GM18870 (cell line): ENCODE results near the gene SNX10.

Source experiments
- ATAC-seq: cut with Tn5 transposase; IDR thresholded peaks from one replicate; pipeline ENCODE4 v1.9.1; 2021; ENCODE audit warnings: moderate library complexity; ENCODE audit not compliant: unreplicated experiment

Gene SNX10

DNA sequence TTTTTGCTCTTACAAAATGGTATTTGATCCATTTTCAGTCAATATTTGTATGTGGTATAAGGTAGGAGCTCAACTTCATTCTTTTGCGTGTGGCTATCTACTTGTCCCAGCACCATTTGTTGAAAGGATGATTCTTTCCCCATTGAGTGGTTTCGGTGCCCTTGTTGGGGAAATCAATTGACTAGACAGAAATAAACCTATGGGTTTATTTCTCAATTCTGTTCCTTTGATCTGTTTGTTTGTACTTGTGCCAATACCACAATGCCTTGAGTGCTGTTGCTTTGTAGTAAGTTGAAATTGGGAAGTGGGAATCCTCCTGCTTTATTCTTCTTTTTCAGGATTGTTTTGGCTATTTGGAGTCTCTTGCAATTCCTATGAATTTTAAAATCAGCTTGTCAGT lies 41.0 kb downstream of the SNX10 start:
- no peak for ATAC-seq

- no peak for ATAC-seq
These were observed 42.7 kb downstream of the SNX10 start for GRCh38 chr7:26334166-26334859.

DNA sequence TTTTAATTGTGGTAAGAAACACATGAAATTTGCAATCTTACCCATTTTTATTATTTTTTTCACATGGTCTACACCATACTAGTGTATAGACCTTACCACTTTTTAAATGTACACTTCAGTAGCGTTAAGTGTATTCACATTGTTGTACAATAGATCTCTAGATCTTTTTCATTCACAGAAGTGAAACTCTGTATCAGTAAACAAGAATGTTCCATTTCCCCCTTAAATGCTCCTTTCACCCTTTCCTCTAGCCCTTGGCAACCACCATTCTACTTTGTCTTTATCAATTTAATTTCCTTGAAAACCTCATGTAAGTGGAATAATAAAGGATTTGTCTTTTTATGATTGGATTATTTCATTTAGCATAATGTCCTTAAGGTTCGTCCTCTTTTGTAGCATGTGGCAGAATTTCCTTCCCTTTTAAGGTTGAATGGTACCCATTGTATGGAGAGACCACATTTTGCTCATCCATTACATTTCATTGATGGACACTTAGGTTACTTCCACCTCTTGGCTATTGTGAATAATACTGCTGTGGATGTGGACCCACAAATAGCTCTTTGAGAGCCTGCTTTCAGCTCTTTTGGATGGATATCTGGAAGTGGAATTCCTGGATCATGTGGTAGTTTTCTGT lies 45.7 kb downstream of the SNX10 start:
- no peak for ATAC-seq

DNA sequence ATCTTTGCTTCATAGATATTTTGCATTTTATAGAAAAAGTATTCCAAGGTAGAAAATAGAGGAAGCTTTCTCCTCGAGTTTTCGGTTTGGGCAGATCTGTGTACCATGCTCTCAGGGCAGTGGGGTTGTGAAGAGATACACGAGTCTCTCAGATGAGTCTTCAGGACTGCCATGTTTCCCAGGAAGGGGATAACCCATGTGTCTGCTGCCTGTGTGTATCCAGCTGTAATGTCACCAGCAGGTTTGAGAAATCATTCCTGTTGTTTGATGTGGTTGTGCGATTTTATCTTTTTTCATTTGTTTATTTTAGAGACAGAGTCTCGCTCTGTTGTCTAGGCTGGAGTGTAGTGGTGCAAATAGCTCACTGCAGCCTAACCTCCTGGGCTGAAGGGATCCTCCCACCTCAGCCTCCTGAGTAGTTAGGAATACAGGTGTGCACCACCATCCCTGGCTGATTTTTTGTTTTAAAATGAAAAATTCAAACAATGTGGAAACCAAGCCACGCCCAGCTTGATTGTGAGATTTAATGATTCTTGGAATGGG lies 48.9 kb downstream of the SNX10 start:
- ATAC-seq, result no peak

DNA sequence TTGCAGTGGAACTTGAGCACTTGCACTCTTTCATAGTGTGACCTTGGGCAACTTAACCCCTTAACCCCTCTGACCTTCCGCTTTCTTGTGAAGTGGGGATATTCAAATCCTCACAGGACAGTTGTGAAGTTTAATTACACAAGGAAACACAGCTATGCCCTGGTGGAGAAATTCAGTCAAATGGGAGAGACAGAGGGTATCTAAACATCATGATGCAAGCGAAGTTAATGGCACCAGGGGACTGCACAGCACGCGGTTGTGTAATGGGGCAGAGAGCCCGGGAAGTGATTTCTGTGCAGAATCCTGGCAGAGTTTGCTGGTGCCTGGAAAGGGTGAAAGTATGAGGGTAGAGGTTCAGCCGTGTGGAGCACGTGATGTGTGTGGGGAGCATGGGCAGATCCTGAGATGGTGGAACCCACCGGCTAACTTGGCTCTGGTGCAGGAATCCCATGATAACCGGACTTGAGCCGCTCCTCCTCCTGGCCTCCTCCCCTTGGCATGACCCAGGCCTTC lies 51.7 kb downstream of the SNX10 start:
- ATAC-seq, result no peak

- no peak for ATAC-seq
These were observed 52.2 kb downstream of the SNX10 start for GRCh38 chr7:26343837-26344236.

DNA sequence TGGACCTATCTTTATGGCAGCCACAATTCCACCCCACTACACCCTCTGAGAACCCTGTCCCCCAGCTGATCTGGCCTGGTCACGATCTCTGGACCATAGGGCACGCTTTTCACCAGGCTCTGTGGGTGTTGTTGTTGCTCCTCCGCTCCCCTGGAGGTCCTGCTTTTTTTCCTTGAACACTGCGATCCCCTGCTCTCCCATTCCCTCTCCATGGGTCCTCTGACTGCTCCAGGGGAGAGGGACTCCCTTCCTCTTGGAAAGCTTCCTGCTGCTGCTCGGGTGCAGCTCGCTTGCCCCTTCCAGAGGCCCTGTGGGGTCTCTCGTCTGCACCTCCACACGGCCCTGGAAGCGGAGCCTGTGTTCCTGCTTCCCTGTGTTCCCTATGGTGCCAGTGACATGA lies 53.5 kb downstream of the SNX10 start:
- ATAC-seq, result no peak

- no peak for ATAC-seq
These were observed 54.2 kb downstream of the SNX10 start for GRCh38 chr7:26345837-26346236.

- no peak for ATAC-seq
These were observed 55.0 kb downstream of the SNX10 start for GRCh38 chr7:26346611-26347203.

DNA sequence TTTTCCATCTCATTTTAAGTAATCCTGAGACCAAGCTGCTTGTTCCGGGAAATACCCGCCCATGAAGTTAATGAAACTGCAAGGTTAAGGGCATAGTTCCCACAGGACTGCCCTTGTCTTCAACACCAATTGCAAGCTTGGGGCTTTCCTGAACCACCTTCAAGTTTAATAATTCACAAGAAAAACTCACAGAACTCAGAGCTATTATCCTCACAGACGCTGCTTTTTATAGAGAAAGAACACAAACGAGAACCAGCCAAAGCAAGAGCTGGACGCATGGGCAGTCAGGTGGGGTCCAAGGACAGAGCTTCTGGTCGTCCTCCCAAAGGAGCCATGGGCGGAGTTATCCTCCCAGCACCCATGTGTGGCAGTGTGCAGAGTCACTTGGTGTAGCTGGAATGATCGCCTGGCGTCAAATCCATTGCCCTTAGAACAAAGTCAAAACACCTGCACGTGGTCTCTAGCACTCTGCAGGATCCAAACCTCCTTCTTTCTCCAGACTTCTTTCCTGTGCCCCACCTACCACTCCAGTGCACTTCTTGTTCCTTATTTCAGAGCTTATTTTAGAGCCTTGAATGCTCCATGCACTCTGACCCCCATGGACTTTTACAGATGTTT lies 56.7 kb downstream of the SNX10 start:
- ATAC-seq, result peak; percentile 76

DNA sequence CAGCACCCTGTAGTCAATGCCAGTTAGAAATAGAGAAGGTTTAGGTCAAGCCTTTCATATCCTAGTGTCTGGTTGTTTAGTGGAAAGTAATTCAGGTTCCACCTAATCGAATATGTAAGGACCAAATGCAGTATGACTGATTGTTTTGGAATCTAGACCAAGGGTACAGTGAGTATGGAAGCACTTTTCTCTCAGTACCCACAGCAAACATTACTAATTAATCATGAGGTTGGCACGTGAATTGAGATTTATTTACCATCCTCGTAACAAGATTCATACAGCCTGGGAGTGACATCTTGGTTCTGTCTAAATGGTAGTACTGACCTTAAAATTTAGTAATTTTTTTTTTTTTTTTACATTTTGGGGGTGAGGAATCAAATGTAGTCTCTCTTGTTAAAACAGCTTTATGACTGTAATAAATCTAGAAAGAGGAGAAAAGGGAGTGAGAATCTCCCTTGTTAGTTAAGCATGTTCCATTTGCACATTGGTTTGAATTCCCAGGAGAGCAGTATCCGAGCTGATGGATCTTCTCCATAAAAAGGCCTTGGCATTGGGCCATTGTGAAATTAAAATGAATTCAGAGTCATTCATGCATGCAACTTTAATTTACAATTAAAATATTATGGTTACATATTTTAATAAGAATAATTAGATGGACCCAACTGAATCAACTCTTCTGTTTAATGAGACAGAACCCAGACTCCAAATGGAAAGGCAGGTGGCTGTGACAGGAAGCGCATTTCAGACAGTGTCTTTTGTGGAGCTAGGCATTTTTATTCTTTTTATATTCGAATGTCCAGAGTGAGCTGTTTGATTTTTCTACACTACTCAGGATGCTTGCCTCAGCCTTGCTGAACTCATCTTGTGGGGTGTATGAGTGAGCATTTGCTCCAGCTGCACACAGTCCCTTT lies 57.6 kb downstream of the SNX10 start:
- ATAC-seq, result no peak

GRCh38 chr7:26351171-26351570 lies 59.5 kb downstream of the SNX10 start:
- no peak for ATAC-seq

- no peak for ATAC-seq
These were observed 64.6 kb downstream of the SNX10 start for GRCh38 chr7:26356229-26356628.

GRCh38 chr7:26356929-26357798 lies 65.5 kb downstream of the SNX10 start:
- ATAC-seq, result no peak

DNA sequence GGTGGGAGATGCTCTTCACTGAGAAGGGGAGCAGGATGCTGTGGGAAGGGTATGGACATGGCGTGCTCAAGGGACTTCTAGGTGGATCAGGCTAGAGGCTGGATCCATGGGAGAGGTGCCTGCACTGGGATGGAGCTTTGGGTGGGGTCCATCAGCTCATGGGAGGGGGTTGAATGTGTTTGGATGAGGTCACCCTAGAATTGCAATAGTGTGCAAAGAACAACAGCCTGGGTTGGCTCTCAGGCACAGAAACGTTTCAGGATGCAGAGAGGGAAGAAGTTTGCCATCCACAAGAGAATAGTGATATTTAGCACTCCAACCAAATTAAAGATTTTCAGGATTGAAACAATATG lies 66.1 kb downstream of the SNX10 start:
- no peak for ATAC-seq

DNA sequence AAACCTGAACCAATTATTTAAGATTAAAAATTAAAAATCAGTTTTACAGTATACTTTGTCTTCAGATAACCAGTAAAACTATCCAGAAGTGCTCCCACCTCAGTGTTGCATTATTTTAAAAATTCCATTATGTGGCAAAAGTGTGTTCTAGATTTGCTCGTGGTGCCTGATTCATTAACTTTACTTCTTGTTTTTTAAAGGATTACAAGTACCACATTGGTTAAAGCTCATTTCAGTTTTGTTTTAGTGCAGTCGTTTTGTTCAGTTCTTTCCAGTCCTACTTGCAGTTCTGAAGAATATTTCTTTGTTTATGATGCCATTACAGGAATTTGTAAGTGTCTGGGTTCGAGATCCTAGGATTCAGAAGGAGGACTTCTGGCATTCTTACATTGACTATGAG lies 69.0 kb downstream of the SNX10 start:
- no peak for ATAC-seq

GRCh38 chr7:26361637-26362036 lies 70.0 kb downstream of the SNX10 start:
- no peak for ATAC-seq

- ATAC-seq, result no peak
These were observed 71.8 kb downstream of the SNX10 start for GRCh38 chr7:26363465-26363864.

DNA sequence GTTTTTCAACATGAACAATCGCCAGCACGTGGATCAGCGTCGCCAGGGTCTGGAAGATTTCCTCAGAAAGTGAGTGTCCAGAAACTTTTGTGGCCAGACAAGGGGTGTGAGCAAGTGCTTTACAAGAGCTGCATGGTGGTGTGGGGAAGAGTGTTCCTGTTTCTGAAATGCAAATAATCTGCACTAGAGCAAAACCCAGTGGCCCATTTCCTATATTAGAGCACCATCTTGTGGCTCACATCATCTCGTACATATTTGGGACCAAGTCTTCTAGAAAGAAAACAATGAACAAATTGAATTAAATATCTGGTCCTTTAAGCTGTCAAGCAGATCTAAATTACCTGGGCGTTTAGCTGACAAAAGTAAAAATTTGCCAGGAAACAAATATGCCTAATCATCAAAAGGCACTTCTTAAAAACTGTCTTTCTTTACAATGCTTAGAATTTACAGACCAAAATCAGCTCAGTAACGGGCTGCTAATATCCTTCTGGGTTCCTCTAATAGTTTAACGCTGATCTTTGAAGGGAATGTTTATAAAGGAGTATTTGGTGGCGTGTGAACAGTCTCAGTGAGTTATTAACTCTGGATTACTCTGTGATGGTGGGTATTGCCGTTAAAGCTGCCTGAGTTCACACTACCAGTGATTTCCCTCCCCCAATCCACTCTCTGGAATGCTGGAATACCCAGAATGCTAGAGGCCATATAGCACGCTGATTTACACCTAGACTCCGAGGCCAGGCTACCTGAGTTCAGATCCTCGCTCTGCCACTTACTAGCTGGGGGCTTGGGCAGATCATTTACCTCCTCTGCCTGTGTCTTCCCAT lies 73.6 kb downstream of the SNX10 start:
- ATAC-seq, result peak; percentile 66
